Measurements from ENCODE around the gene HASPIN. TPM values are rescaled to one million over a fixed set of nuclear protein-coding genes. Genes with fewer than 3 reads are reported as not detected.
"Not testable (repeated sequence)": the region's sequence is repeated elsewhere in the genome, so short reads cannot be mapped to it uniquely, and the experiment has no call there.

Gene HASPIN
- total RNA-seq, 1 donor from 2014 or later, result 5.5 TPM

DNA sequence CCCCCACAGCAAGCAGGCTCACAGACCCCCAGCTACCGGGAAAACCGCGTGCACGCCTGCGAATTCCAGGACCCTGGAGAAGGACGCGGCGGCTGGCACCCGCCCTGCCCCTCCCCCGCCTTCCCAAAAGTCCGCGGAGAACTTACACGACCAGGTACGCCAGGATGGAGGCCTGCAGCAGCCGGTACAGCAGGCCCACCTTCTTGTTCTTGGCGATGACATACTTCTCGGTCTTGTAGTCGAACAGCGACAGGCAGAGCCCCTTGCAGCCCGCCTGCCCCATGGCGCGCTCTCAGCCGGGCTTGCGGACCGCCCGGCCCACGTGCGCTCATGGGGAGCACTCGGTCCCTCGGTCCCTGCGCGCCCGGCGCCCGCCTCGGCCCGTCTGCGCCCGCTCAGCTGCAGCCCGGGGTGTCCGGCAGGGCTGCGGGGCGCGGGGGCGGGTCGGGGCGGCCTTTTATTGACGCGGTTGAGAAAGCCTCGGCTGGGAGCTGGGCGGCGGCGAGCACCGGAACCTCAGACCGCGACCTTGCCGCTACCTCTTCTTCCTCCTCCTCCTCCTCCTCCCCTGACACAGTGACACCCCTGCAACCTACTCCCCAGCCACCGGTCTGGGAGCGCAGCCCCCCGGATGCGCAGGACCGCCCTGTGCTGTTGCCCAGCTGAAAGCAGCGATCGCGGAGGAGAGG is 27.8 kb upstream of the HASPIN start, which contains the start of gene P2RX5:
P2RX5 (minus strand) TSS at position 433 of the 689 bp plus-strand sequence; CDS start at position 283, 150 bp downstream.
- peak in 1 of 2 donors; percentile 14 for DNase-seq (ENCODE audit: low read depth in 2 of 2)

DNA sequence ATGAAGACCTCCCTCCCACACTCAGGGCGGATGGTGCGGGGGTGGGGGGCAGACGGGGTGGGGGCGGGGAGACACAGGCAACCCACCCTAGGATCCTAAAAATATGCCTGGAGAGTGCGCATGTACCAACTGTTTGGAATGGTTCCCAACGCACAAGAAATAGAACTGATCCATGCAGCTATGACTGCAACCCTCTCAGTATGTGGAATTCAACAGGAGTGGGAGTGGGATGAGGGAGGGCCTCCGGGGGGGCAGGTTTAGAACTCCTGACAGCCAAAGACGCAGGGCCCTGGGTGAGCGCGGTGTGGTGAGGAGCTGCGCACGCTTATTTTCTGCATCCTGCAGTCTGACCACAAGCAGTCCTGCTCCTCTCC is 26.6 kb upstream of the HASPIN start:
- no peak for DNase-seq (ENCODE audit: low read depth in 2 of 2)

DNA sequence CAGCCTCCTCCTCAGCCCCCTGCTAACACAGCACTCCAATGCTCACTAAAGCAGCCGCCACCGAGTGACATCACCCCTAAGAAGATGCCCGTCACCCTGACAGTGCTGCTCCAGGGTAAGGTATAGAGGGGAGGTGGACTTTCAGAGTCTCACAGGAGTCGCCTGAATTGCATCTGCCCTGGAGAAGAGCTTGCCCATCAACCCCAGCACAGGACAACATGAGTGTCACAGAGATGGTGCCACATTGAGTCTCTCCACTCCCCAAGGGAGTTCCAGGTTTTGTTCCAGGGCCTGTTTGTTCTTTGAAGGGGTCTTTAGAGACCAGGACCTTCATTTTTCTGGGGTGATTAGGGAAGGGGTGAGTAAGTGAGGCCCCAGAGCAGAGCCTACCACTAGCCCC is 25.6 kb upstream of the HASPIN start:
- no peak for DNase-seq (ENCODE audit: low read depth in 2 of 2)

DNA sequence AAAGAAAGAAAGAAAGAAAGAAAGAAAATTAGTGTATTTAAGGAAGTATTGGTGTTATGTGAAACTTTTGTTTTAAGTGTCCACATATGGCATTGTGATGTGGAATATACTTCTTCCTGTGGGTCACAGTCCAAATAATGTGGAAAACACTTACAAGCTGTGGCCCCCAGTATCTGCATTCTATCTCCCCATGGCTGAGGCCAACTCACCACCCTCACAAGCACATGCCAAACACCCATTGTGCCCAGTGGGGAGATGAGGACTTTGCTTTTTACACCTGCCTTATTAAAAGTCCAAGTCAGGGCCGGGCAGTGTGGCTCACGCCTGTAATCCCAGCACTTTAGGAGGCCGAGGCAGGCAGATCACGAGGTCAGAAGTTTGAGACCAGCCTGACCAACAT is 23.8 kb upstream of the HASPIN start:
- DNase-seq (ENCODE audit: low read depth in 2 of 2), result no peak

DNA sequence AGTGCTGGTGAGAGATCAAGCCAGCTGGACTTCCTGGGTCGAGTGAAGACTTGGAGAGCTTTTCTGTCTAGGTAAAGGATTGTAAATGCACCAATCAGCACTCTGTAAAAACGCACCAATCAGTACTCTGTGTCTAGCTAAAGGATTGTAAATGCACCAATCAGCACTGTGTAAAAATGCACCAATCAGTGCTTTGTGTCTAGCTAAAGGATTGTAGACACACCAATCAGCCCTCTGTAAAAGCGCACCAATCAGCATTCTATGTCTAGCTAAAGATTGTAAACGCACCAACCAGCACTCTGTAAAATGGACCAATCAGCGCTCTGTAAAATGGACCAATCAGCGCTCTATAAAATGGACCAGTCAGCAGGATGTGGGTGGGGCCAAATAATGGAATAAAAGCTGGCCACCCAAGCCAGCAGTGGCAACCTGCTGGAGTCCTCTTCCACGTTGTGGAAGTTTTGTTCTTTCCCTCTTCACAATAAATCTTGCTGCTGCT is 21.6 kb upstream of the HASPIN start:
- DNase-seq (ENCODE audit: low read depth in 2 of 2), result not testable (repeated sequence)

DNA sequence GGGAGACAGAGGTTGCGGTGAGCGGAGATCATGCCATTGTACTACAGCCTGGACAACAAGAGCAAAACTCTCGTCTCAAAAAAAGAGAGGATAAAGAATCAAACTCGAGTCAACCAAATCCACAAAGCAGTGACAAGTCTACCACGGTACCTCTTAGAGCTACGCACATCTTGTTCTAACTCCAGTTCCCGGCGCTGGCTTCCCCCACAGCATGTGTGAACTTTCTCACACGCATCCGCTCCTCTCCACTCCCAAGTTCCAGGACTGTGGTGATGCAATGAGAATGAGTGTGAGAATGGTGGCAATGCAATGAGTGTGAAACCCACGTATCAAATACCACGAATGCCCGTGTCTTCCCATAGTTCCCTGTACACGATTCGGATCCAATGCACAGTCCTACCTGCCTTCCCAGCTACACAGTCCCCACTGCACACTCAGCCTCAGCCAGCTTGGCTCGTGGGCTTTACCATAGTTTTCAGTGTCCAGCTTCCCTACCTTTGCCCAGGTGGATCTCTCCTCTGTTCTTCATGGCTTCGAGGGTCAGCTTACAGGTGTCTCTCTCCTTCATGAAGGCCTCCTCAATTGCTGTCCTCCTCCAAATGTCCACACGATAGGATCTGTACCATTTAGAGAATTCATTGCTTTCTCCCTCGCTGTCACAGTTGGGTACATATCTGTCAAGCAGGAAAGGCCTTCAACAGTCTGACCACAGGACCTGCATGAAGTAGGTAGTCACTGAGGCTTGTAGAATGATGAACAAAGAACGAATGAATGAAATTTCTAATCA is 18.6 kb upstream of the HASPIN start:
- no peak for DNase-seq (ENCODE audit: low read depth in 2 of 2)

DNA sequence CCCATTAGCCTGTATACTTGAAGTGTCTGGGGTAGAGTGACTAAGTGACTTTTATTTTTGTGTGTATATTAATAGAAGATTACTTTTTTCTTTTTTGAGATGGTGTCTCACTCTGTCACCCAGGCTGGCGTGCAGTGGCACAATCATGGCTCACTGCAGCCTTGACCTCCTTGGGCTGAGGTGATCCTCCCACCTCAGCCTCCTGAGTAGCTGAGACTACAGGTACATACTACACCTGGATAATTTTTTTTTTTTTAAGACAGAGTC is 18.1 kb upstream of the HASPIN start:
- DNase-seq (ENCODE audit: low read depth in 2 of 2), result not testable (repeated sequence)

DNA sequence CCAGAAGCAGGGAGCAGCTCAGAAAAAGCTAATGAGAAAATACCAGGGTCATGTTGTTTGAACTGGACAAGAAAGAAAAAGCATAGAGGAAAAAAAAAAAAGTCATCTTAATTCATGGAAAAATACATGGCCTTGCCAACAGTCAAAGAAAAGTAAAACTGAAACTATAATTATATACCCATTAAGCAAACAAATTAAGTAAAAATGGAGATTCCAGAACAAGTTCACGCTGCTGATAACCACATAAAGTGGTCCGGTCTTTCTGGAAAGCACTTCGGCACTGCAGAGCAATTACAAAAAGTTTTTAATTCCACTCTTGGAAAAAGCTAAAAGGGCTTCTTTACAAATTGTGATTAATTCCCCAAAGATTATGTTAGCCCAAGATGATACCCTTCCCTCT is 15.3 kb upstream of the HASPIN start:
- no peak for DNase-seq (ENCODE audit: low read depth in 2 of 2)

DNA sequence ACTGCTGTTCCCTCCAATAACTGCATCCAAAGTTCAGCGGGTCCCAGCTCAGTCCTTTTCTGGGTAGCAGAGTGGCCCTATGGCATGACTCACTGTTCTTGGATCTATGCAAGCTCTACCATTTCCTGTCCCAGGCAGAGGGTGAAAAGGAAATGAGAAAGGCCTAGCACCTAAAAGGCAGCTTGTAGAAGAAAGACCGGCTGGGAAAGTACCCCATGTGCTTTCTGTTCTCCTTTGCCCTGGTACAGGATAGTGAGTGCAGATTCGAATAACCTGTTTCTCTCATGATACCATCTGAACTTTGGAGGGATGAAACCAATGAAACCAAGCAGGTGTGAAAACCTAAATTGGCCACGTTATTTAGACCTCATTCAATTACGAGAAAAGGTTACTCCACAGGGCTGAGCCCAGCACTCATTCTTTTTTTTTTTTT is 12.7 kb upstream of the HASPIN start:
- peak in 1 of 2 donors; percentile 80 for DNase-seq (ENCODE audit: low read depth in 2 of 2)

DNA sequence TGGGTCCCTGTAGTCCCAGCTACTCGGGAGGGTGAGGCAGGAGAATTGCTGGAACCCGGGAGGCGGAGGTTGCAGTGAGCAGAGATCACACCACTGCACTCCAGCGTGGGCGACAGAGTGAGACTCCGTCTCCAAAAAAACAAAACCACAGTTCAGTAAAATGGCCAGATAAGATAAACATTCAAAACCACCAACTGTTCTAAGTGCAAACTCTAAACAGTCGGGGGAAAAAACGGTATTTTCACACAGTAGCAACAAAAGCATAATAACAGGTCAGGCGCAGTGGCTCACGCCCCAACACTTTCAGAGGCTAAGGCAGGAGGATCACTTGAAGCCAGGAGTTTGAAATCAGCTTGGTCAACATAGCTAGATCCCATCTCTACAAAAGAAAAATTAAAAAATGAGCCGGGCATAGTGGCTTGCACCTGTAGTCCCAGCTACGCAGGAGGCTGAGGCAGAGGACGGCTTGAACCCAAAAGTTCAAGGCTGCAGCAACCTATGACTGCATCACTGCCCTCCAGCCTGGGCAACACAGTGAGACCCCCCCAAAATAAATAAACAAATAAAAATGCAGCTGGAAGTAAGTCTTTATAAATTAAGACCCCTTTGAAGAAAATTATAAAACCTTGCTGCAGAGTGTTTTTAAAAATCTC is 10.8 kb upstream of the HASPIN start:
- no peak for DNase-seq (ENCODE audit: low read depth in 2 of 2)

DNA sequence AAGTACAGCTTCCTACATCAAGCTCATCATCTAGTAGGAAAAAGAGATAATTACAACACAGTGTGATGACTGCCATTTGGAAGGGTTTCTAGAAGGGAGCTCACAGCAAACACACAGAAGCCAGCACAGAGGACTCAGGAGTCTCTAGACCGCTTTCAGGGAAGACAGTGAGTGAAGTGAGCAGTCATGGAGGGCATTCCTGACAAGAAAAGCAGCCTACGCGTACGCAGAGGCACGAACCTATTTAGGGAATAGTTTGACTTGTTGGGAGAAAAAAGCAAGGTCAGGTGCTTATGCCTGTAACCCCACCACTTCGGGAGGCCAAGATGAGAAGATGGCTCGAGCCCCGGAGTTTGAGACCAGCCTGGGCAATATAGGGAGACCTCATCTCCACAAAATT is 8.4 kb upstream of the HASPIN start:
- DNase-seq (ENCODE audit: low read depth in 2 of 2), result no peak

DNA sequence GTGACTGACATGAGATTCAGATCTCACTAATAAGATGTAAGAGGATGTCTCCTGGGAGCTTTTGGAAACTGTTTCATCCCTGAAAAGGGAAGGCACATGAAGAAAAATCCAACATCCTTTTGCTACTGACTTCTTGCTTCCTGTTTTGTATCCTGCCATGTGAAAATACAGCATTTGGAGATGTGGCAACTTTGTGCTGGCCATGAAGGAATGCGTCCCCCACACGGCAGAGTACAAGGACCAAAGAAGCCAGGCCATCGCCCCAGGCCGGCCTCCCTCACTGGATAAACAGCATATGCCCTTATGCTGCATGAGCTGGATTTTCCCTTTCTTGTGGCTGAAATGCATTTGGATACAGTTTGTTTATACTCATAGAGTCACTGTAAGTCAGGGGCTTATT is 5.5 kb upstream of the HASPIN start:
- peak in 1 of 2 donors; percentile 14 for DNase-seq (ENCODE audit: low read depth in 2 of 2)

DNA sequence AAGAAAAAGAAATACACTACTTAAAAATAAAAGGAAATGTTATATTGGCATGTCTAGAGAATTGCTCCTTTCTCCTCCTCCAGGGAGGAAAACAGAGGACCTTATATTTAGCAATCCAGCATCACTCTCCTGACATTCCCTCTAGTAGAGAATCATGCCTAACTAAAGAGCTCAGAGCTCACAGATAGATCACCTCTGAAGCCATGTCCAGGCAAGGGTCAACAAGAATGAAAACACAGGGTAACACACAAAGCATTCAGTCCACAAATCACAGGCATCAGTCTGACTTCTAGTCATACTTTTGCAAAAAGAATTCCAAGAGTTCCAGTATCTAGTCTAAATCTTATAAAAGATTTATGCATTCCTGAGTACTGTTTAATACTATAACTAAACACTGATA is 4.4 kb upstream of the HASPIN start:
- DNase-seq (ENCODE audit: low read depth in 2 of 2), result no peak

DNA sequence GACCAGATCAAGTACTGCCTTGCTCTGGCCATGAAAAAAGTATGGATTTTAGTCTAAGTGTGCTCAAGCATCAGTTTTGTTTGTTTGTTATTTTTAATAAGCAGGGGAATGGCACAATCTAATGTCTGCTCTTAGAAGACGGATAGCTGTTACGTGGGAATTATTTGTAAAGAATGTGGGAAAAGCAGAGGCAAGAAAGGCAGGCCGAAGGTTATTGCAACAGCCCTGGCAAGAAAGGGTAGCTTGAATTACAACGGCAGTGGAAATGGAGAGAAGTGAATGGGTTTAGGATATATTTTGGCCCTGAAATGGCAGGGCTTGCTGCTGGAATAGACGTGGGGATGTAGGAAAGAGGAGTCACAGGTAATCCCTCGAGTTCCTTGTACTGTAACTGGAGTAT is 987 bp upstream of the HASPIN start:
- no peak for DNase-seq (ENCODE audit: low read depth in 2 of 2)

DNA sequence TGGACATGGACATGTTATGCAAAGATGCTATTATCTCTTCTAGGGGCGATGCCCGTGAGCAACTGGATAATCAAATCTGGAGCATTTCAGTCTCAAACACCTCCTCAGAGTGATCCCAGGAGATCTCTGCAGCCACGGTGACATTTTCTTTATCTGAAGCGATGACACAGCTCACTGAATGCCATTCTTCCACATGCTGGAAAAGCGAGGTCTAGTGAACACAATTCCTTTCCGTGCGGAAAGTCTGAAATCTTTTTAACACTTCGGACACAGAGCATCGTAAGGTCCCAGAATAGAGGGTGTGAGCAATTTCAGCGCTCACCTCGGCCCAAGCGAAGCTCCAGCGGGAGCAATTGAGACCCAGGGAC is 531 bp upstream of the HASPIN start:
- no peak for DNase-seq (ENCODE audit: low read depth in 2 of 2)

DNA sequence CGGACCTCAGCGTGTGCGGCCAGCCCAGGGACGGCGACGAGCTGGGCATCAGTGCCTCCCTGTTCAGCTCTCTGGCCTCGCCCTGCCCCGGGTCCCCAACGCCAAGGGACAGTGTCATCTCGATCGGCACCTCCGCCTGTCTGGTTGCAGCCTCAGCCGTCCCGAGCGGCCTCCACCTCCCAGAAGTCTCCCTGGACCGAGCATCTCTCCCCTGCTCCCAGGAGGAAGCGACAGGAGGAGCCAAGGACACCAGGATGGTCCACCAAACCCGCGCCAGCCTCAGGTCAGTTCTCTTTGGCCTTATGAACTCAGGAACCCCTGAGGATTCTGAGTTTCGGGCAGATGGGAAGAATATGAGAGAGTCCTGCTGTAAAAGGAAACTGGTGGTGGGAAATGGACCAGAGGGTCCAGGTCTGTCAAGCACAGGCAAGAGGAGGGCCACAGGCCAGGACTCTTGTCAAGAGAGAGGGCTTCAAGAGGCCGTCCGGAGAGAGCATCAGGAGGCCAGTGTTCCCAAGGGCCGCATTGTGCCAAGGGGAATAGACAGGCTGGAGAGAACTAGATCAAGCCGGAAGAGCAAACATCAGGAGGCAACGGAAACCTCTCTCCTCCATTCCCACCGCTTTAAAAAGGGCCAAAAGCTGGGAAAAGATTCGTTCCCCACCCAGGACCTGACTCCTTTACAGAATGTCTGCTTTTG is 825 bp downstream of the HASPIN start:
- DNase-seq (ENCODE audit: low read depth in 2 of 2), result no peak

DNA sequence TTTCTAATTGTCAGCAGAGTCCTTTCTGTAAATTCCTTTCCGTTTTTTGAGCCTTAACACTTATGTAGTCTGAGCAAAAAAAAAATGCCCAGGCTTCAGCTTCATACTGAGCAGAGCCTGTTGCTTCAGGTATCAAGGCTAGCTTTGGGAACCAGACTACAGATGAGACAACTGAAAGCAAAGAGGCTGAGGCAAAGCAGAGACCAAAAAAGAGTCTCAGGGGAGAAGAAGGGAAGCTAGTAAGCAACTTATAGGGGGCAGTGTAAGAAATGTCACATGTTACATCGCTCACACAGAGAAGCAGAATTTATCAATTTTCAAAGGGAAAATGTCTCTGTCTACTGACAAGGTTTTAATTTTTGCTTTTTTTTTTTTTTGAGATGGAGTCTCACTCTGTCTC is 3.3 kb downstream of the HASPIN start:
- no peak for DNase-seq (ENCODE audit: low read depth in 2 of 2)

DNA sequence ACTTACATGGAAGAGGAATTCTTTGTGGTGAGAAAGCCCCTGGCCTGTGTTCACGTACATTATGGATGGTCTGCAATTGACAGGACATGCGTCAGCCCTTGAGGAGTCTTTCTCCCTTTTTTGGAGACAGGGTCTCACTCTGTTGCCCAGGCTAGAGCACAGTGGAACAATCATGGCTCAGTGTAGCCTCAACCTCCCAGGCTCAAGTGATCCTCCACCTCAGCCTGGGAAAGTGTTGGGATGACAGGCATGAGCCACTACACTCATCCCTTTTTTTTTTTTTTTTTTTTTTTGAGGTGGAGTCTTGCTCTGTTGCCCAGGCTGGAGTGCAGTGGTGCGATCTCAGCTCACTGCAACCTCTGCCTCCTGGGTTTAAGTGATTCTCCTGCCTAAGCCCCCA is 4.4 kb downstream of the HASPIN start:
- not testable (repeated sequence) for DNase-seq (ENCODE audit: low read depth in 2 of 2)

DNA sequence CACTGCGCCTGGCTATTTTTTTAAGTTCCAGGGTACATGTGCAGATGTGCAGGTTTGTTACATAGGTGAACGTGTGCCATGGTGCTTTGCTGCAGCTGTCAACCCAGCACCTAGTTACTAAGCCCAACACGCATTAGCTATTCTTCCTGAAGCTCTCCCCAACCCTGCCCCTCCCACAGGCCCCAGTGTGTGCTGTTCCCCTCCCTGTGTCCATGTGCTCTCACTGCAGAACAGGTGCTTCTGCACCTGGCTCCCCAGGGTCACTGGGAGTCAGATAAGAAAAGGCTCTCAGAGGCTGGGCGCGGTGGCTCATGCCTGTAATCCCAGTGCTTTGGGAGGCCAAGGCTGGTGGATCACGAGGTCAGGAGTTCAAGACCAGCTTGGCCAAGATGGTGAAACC is 6.2 kb downstream of the HASPIN start:
- DNase-seq (ENCODE audit: low read depth in 2 of 2), result no peak

DNA sequence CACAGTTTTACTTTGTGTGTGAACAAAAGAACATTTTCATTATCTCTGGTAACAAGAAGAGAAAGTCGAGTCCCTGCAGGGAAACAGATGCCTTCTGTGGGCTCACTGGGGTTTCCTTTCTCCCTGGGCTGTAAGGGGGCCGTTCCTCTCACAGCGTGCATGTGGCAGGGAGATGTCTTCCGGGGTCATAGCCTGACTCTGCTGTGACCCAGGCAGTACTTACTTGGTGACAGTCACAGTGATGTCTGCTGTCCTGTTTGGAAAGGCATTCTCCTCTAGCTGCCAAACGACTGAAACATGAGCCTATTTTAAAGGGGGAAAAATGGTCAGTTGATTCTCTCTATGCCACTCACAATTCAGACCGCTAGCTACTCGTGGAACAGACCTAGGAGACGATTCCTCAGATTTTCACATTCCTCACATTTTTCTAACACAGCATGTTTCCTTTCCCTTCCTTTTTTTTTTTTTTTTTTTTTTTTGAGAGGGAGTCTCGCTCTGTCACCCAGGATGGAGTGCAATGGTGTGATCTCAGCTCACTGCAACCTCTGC is 7.3 kb downstream of the HASPIN start:
- DNase-seq (ENCODE audit: low read depth in 2 of 2), result no peak

DNA sequence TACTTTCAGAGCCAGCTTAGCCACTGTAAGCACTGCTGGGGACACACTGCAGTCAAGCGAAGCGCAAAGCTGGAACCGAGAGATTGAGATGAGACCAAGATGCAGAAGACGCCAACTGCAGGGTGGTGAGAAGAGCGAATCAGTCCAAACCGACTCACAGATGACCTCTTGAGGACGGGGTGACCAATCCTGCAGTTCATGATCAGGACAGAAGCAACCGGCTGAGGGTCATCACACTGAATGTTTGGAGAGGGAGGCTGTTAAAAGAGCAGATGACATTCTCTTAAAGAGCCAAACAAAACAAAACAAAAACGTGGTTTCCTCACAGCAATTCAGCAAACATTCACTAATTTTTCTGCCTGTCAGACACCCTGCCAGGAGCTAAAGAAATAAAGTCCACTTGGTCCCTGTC is 8.5 kb downstream of the HASPIN start:
- peak in 1 of 2 donors; percentile 27 for DNase-seq (ENCODE audit: low read depth in 2 of 2)

DNA sequence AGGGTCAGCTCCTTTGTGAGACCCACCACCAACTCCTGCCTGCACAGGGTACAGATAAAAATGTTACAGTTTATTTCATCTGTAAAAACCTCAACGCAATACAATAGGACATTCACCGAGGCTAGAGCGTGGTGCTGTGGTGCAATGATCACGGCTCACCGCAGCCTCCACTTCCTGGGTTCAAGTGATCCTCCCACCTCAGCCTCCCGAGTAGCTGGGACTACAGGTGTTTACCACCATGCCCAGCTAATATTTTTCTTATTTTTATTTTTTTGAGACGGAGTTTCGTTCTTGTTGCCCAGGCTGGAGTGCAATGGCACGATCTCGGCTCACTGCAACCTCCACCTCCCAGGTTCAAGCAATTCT is 11.2 kb downstream of the HASPIN start:
- DNase-seq (ENCODE audit: low read depth in 2 of 2), result not testable (repeated sequence)

Measured in dermis microvascular lymphatic vessel endothelial cell (primary cell).